ENCODE data around the gene IDH2. TPM values are rescaled to one million over a fixed set of nuclear protein-coding genes. Genes with fewer than 3 reads are reported as not detected.

Gene IDH2
- total RNA-seq, 1 donor from 2014 or later: 126 TPM

DNA sequence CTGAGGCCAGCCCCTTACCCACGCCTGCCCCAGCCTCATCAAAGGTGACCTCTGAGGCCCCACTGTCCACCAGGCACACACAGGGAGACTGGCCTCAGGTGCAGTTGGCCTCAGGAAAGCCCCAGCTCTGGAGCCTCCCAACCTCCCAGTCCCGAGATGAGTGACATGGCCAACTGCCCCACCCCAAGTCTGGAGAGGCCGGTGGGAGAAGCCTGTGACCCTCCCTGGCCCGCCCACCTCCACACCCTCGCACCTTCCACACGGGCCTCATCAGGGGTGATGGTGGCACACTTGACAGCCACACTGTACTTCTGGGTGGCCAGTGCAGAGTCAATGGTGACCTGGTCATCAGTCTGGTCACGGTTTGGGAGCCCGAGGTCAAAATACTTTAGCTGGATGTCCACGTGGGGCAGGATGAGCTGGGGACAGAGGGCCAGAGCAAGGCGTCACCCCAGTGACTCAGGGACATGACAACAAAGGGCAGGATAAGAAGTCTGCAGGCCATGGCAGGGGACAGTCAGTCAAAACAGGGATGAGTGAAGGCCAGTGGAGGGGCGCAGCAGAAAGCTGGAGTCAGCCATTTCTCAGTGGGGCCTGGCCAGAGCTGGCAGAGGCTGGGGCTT is 11.9 kb downstream of the IDH2 start:
- no peak for DNase-seq (ENCODE audit: low spot score in 2 of 2, unreplicated experiment in 2 of 2)
- no peak overlapping the region for H3K4me3 Mint-ChIP-seq
- TF ChIP-seq, protein P1, sequence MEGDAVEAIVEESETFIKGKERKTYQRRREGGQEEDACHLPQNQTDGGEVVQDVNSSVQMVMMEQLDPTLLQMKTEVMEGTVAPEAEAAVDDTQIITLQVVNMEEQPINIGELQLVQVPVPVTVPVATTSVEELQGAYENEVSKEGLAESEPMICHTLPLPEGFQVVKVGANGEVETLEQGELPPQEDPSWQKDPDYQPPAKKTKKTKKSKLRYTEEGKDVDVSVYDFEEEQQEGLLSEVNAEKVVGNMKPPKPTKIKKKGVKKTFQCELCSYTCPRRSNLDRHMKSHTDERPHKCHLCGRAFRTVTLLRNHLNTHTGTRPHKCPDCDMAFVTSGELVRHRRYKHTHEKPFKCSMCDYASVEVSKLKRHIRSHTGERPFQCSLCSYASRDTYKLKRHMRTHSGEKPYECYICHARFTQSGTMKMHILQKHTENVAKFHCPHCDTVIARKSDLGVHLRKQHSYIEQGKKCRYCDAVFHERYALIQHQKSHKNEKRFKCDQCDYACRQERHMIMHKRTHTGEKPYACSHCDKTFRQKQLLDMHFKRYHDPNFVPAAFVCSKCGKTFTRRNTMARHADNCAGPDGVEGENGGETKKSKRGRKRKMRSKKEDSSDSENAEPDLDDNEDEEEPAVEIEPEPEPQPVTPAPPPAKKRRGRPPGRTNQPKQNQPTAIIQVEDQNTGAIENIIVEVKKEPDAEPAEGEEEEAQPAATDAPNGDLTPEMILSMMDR (IDR thresholded peaks at IDR 0.05; ENCODE audit: unreplicated experiment): no peak
- H3K27me3 Mint-ChIP-seq (ENCODE audit: low read depth): no peaks in the 10 kb centered on the region
- no peaks in the 10 kb centered on the region for H3K9me3 Mint-ChIP-seq
- H3K27ac Mint-ChIP-seq: peak overlapping the region; percentile 16
- peaks cover 30% of the 10 kb centered on the region for H3K36me3 Mint-ChIP-seq
- H3K4me1 Mint-ChIP-seq: peaks cover 6% of the 10 kb centered on the region

DNA sequence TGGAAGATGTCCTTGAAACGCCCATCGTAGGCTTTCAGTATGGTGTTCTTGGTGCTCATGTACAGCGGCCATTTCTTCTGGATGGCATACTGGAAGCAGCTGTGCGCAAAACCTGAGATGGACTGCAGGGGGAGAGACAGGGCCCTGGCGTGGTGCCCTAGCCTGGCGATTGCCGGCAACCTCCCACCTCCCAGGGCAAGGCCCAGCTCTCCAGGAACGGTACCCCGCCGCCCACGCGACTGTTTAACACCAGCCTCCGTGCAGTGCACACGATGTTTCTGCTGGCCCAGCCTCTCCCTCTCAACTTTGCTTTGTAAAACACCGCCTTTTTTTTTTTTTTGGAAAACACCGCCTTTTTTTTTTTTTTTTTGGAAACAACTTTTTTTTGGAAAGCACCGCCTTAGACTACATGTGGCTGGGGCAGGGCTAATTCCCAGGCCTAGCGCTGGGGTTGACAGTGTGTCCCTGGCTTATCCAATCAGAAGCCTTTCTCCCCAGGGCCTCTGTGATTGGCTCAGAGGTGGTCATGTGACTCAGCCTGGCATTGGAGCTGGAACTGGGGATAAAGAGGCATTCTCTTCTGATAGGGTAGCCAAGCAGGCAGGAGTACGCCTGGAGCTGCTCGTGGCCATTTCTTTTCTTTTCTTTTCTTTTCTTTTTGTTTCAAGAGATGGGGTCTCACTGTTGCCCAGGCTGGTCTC is 14.7 kb downstream of the IDH2 start:
- no peaks in the 10 kb centered on the region for H3K9me3 Mint-ChIP-seq
- TF ChIP-seq, protein P1 (IDR thresholded peaks at IDR 0.05; ENCODE audit: unreplicated experiment): no peak
- no peak for DNase-seq (ENCODE audit: low spot score in 2 of 2, unreplicated experiment in 2 of 2)
- H3K27me3 Mint-ChIP-seq (ENCODE audit: low read depth): no peaks in the 10 kb centered on the region
- no peaks in the 10 kb centered on the region for H3K4me1 Mint-ChIP-seq
- H3K27ac Mint-ChIP-seq: no peak overlapping the region
- no peak overlapping the region for H3K4me3 Mint-ChIP-seq
- peaks cover 36% of the 10 kb centered on the region for H3K36me3 Mint-ChIP-seq

DNA sequence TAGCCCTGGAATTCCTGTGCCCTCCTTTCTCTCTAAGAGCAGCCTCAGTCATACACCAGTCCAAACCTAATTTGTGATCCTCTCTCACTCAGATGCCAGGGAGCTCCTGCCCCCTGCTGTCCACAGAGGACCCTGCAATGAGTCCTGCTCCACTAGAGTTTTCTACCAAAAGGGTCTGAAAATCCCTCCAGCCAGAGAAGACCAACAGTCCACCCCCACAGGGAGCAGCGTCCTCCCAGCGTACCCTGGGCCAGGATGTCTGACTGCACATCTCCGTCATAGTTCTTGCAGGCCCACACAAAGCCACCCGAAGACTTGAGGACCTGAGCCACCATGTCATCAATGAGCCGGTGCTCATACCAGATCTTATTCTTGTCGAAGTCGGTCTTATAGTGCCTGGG is 15.4 kb downstream of the IDH2 start:
- Mint-ChIP-seq H3K27me3 (ENCODE audit: low read depth) (no peaks in the 10 kb centered on the region), H3K4me1 (no peaks in the 10 kb centered on the region), H3K36me3 (peaks cover 33% of the 10 kb centered on the region), H3K27ac (no peak overlapping the region), H3K9me3 (no peaks in the 10 kb centered on the region), H3K4me3 (no peak overlapping the region)
- no peak for DNase-seq (ENCODE audit: low spot score in 2 of 2, unreplicated experiment in 2 of 2)
- TF ChIP-seq, protein P1 (IDR thresholded peaks at IDR 0.05; ENCODE audit: unreplicated experiment): no peak

DNA sequence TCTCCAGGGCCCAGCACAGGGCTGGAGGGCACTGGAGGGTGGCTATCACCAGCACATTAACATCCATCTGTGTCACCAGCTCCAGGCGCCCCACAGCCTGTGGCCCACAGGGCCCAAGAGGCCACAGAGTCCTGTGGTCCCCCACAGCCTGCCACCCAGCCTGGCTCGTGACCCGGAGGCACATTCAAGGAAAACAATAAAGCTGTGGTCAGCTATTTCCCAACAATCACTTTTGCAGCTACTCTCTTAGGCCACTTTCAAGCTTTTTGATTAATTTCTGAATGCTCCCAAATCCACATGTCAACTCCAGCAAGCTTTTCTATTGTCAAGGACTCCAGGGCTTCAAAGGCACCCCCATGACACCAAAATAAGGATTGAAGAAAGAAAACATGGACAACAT is 16.7 kb downstream of the IDH2 start:
- Mint-ChIP-seq H3K4me1 (no peaks in the 10 kb centered on the region), H3K4me3 (no peak overlapping the region), H3K9me3 (no peaks in the 10 kb centered on the region), H3K27me3 (ENCODE audit: low read depth) (no peaks in the 10 kb centered on the region), H3K36me3 (peaks cover 28% of the 10 kb centered on the region), H3K27ac (no peak overlapping the region)
- DNase-seq (ENCODE audit: low spot score in 2 of 2, unreplicated experiment in 2 of 2): no peak
- TF ChIP-seq, protein P1 (IDR thresholded peaks at IDR 0.05; ENCODE audit: unreplicated experiment): no peak

DNA sequence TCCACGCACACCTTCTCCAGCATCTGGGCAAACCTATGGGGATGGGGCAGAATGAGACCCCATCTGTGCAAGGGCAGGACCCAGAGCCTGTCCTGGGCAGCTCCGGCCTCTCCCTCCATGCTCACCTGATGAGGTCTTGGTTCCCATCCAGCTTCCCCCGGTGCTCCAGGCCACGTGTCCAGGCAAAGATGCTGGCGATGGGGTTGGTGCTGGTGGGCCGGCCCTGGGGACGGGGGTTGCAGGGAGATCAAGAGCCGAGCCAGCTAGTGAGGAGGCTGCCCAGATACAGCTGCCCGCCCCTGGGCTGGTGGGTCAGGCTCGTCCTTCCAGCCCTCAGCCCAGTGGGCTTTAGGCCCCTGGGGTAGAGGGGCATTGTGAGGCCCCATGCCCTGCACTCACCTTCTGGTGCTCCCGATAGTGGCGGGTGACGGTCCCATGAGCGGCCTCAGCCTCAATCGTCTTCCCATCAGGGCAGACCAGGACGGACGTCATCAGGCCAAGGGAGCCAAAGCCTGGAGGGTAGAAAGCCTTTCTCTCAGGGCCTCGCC is 17.3 kb downstream of the IDH2 start:
- no peak overlapping the region for H3K27ac Mint-ChIP-seq
- peaks cover 28% of the 10 kb centered on the region for H3K36me3 Mint-ChIP-seq
- H3K9me3 Mint-ChIP-seq: no peaks in the 10 kb centered on the region

More for the DNA sequence above, 17.3 kb downstream of the IDH2 start:
- Mint-ChIP-seq H3K4me1 (no peaks in the 10 kb centered on the region), H3K4me3 (no peak overlapping the region), H3K27me3 (ENCODE audit: low read depth) (no peaks in the 10 kb centered on the region)
- DNase-seq (ENCODE audit: low spot score in 2 of 2, unreplicated experiment in 2 of 2): no peak
- TF ChIP-seq, protein P1 (IDR thresholded peaks at IDR 0.05; ENCODE audit: unreplicated experiment): no peak

Data from mesothelial cell of epicardium (in vitro differentiated cells).